SK-N-SH (cell line): ENCODE results near the gene F7. TPM values are rescaled to one million over a fixed set of nuclear protein-coding genes. Genes with fewer than 3 reads are reported as not detected.

ENCODE experiments used
- CTCF ChIA-PET: fragments of 300-600, 350-600 bp; formaldehyde crosslinking; extraction: SDS; loops from one replicate; lab custom pipeline; 2021; lab: Yijun Ruan, JAX
- POLR2A ChIA-PET: fragments of 350-600 bp; sonication (Branson Sonifier 250); formaldehyde crosslinking; extraction: SDS; loops from one replicate; lab custom pipeline; 2020; ENCODE audit warnings: antibody characterized with exemption, inconsistent platforms; lab: Yijun Ruan, JAX
- DNase-seq: peaks from one replicate; pipeline ENCODE4 v3.0.0; 2012
- H2AFZ ChIP-seq: fragments of 200-600 bp; sonication (generic); 2 replicates; pipeline ENCODE4 v1.8.1; 2016; ENCODE audit warnings: antibody characterized with exemption, mild to moderate bottlenecking, low read depth
- H3F3A ChIP-seq: fragments of 200-600 bp; sonication (generic); replicated peaks from 2 replicates; pipeline ENCODE3; 2016; ENCODE audit warnings: antibody characterized with exemption, mild to moderate bottlenecking; ENCODE audit not compliant: insufficient read depth
- H3K27ac ChIP-seq, 2 experiments: fragments of 200-500 bp in 1 of 2; fragments of 200-600 bp in 1 of 2; sonication (Bioruptor generic) in 1 of 2; sonication (generic), shearing (Covaris generic) in 1 of 2; 2 replicates each; pipeline versions ENCODE4 v1.5.1 to v1.6.1; 2014 to 2016; ENCODE audit warnings: low read depth in 2 of 2, inconsistent platforms in 1 of 2, low read length in 1 of 2, mild to moderate bottlenecking in 1 of 2, mixed read lengths in 1 of 2
- H3K27me3 ChIP-seq: fragments of 200-600 bp; sonication (generic), shearing (Covaris generic); 2 replicates; pipeline ENCODE4 v1.6.1; 2016; ENCODE audit warnings: mixed run types; ENCODE audit not compliant: insufficient read depth
- H3K36me3 ChIP-seq, 2 experiments: fragments of 200-500 bp in 1 of 2; fragments of 200-600 bp in 1 of 2; sonication (Bioruptor generic) in 1 of 2; sonication (generic) in 1 of 2; replicated peaks in 1 of 2; 2 replicates each; pipeline versions ENCODE3 to v1.5.1; 2014 to 2016; ENCODE audit warnings: low read length in 1 of 2, mild to moderate bottlenecking in 1 of 2; ENCODE audit not compliant: insufficient read depth in 2 of 2, control insufficient read depth in 1 of 2
- H3K4me1 ChIP-seq, 2 experiments: fragments of 200-500 bp in 1 of 2; fragments of 200-600 bp in 1 of 2; sonication (Bioruptor generic) in 1 of 2; sonication (generic), shearing (Covaris generic) in 1 of 2; 2 replicates each; pipeline versions ENCODE4 v1.5.1 to v1.6.1; 2014 to 2016; ENCODE audit warnings: low read depth in 1 of 2, low read length in 1 of 2, mixed run types in 1 of 2; ENCODE audit not compliant: insufficient read depth in 2 of 2, control insufficient read depth in 1 of 2
- H3K4me2 ChIP-seq: fragments of 200-600 bp; sonication (generic), shearing (Covaris generic); 2 replicates; pipeline ENCODE4 v1.6.1; 2017; ENCODE audit warnings: mixed run types
- H3K4me3 ChIP-seq, 2 experiments: fragments of 200-500 bp in 1 of 2; fragments of 200-600 bp in 1 of 2; sonication (Bioruptor generic) in 1 of 2; sonication (generic), shearing (Covaris generic) in 1 of 2; 2 replicates each; pipeline versions ENCODE4 v1.5.1 to v1.8.1; 2014 to 2016; ENCODE audit warnings: low read depth in 2 of 2, inconsistent platforms in 1 of 2, low read length in 1 of 2, mild to moderate bottlenecking in 1 of 2, mixed read lengths in 1 of 2, moderate library complexity in 1 of 2
- H3K79me2 ChIP-seq: fragments of 200-600 bp; sonication (generic); 2 replicates; pipeline ENCODE4 v1.8.1; 2017; ENCODE audit warnings: mild to moderate bottlenecking; ENCODE audit not compliant: insufficient read depth
- H3K9ac ChIP-seq: fragments of 200-600 bp; sonication (generic); 2 replicates; pipeline ENCODE4 v1.6.1; 2017; ENCODE audit warnings: mixed run types
- H3K9me2 ChIP-seq: fragments of 200-600 bp; sonication (generic); 2 replicates; pipeline ENCODE4 v1.6.1; 2017; ENCODE audit warnings: mixed run types
- H3K9me3 ChIP-seq: fragments of 200-600 bp; sonication (generic); 2 replicates; pipeline ENCODE4 v1.6.1; 2017; ENCODE audit warnings: mixed run types, mild to moderate bottlenecking, moderate library complexity
- H4K20me1 ChIP-seq: fragments of 200-600 bp; sonication (generic); 2 replicates; pipeline ENCODE4 v1.6.1; 2017; ENCODE audit warnings: mild to moderate bottlenecking, mixed run types; ENCODE audit not compliant: insufficient read depth
- GATA2 ChIP-seq: sonication (generic); formaldehyde crosslinking; IDR thresholded peaks from 2 replicates; pipeline ENCODE4 v1.5.0; 2020; ENCODE audit warnings: mild to moderate bottlenecking, missing genetic modification reagents
- JUND ChIP-seq: IDR thresholded peaks from 2 replicates; pipeline ENCODE4 v1.4.0; 2012
- NFIC ChIP-seq: IDR thresholded peaks from 2 replicates; pipeline ENCODE4 v1.4.0; 2012; ENCODE audit warnings: borderline replicate concordance
- RAD21 ChIP-seq: IDR thresholded peaks from 2 replicates; pipeline ENCODE4 v1.6.1; 2012; ENCODE audit warnings: mild to moderate bottlenecking, low read length
- RXRA ChIP-seq: IDR thresholded peaks from 2 replicates; pipeline ENCODE4 v1.4.0; 2012; ENCODE audit warnings: low read depth, mild to moderate bottlenecking, borderline replicate concordance
- SIN3A ChIP-seq: IDR thresholded peaks from 2 replicates; pipeline ENCODE4 v1.6.1; 2012; ENCODE audit warnings: low read depth, mild to moderate bottlenecking, low read length, moderate library complexity, borderline replicate concordance
- TCF12 ChIP-seq: IDR thresholded peaks from 2 replicates; pipeline ENCODE4 v1.4.0; 2012
- WGBS: methylation state at CpG from one replicate; pipeline ENCODE4 v1.1.6; 2017; ENCODE audit warnings: low lambda C conversion rate; 5-methylcytosine and 5-hydroxymethylcytosine counted together
- polyA plus RNA-seq, 3 experiments: library from polyadenylated mRNA; depleted of rRNA; stranded (reverse); fragments of >200 nt; gene quantifications; 2 replicates each; pipeline ENCODE4 v1.2.3, GENCODE V29; 2012
- TF ChIP-seq, protein P1 (sequence below): IDR thresholded peaks from 2 replicates; pipeline ENCODE4 v1.6.1; 2012; ENCODE audit warnings: mild to moderate bottlenecking, low read depth, low read length, moderate library complexity
- TF ChIP-seq, protein P2 (sequence below): IDR thresholded peaks from 2 replicates; pipeline ENCODE4 v1.4.0; 2012; ENCODE audit warnings: low read depth, borderline replicate concordance
- TF ChIP-seq, protein P3 (sequence below): IDR thresholded peaks from 2 replicates; pipeline ENCODE4; 2012

The F7 gene
- polyA plus RNA-seq, 1 of the 3 experiments (the other 2 are of a cell fraction) = not detected

DNA sequence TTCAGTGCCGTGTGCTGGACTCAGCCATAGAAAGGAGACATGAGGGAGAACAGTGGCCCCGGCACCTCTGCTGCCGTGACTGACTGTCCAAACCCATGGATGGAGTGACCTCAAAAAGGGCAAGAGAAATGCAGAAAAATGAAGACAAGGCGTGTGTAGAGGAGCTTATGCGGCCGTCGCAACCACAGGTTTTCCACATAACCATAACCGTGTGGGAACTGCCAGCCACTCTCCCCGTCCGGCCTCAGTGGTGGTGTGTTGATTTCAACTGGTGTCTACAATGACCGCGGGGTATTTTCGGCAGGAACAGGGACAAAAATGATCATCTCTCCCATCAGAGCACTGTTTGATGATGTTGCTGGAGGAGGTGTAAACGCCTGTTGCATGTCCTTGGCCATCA, 42.9 kb upstream of the F7 start (continued):
- TF ChIP-seq, protein P1, sequence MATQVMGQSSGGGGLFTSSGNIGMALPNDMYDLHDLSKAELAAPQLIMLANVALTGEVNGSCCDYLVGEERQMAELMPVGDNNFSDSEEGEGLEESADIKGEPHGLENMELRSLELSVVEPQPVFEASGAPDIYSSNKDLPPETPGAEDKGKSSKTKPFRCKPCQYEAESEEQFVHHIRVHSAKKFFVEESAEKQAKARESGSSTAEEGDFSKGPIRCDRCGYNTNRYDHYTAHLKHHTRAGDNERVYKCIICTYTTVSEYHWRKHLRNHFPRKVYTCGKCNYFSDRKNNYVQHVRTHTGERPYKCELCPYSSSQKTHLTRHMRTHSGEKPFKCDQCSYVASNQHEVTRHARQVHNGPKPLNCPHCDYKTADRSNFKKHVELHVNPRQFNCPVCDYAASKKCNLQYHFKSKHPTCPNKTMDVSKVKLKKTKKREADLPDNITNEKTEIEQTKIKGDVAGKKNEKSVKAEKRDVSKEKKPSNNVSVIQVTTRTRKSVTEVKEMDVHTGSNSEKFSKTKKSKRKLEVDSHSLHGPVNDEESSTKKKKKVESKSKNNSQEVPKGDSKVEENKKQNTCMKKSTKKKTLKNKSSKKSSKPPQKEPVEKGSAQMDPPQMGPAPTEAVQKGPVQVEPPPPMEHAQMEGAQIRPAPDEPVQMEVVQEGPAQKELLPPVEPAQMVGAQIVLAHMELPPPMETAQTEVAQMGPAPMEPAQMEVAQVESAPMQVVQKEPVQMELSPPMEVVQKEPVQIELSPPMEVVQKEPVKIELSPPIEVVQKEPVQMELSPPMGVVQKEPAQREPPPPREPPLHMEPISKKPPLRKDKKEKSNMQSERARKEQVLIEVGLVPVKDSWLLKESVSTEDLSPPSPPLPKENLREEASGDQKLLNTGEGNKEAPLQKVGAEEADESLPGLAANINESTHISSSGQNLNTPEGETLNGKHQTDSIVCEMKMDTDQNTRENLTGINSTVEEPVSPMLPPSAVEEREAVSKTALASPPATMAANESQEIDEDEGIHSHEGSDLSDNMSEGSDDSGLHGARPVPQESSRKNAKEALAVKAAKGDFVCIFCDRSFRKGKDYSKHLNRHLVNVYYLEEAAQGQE = no peak
- TF ChIP-seq TCF12 = no peak
- TF ChIP-seq NFIC = no peak
- no peak for TF ChIP-seq JUND

DNA sequence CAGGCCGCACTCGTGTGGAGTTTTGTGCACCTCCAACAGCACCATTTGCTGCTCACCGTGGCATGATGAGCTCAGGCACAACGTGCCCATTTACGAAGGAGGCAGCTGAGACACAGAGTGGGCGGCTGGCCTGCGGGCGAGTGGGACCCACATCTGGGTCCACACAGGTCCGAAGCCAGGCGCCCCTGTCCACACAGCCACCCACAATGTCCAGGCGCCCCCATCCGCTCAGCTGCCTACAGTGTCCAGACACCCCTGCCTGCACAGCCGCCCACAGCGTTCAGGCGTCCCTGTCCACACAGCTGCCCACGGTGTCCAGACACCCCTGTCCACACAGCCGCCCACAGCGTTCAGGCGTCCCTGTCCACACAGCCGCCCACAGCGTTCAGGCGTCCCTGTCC, 42.5 kb upstream of the F7 start:
- H3K9me3 ChIP-seq = no peaks in the 10 kb centered on the region
- no peaks in the 10 kb centered on the region for H3K36me3 ChIP-seq
- no peaks in the 10 kb centered on the region for H3F3A ChIP-seq
- no peaks in the 10 kb centered on the region for H3K27me3 ChIP-seq
- no peak overlapping the region for H3K9ac ChIP-seq
- no peak overlapping the region for H2AFZ ChIP-seq
- H3K4me1 ChIP-seq = no peaks in the 10 kb centered on the region
- H3K4me3 ChIP-seq = no peak overlapping the region
- CTCF ChIA-PET = interaction anchor here (2.0 kb wide), 1 partner anchor 34 kb away, joined by 9 read pairs; no protein-coding TSS in a partner anchor
- H3K79me2 ChIP-seq = no peaks in the 10 kb centered on the region
- POLR2A ChIA-PET = no interaction called here
- no peaks in the 10 kb centered on the region for H4K20me1 ChIP-seq
- TF ChIP-seq SIN3A = no peak
- TF ChIP-seq RAD21 = no peak
- TF ChIP-seq, protein P2, sequence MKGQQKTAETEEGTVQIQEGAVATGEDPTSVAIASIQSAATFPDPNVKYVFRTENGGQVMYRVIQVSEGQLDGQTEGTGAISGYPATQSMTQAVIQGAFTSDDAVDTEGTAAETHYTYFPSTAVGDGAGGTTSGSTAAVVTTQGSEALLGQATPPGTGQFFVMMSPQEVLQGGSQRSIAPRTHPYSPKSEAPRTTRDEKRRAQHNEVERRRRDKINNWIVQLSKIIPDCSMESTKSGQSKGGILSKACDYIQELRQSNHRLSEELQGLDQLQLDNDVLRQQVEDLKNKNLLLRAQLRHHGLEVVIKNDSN = no peak
- no peak for TF ChIP-seq GATA2 (CRISPR knock-in tag)
- no peak overlapping the region for H3K27ac ChIP-seq
- WGBS = 74% methylated on average over 7 of the region's 22 CpGs
- no peaks in the 10 kb centered on the region for H3K9me2 ChIP-seq
- no peak for DNase-seq
- no peak overlapping the region for H3K4me2 ChIP-seq

DNA sequence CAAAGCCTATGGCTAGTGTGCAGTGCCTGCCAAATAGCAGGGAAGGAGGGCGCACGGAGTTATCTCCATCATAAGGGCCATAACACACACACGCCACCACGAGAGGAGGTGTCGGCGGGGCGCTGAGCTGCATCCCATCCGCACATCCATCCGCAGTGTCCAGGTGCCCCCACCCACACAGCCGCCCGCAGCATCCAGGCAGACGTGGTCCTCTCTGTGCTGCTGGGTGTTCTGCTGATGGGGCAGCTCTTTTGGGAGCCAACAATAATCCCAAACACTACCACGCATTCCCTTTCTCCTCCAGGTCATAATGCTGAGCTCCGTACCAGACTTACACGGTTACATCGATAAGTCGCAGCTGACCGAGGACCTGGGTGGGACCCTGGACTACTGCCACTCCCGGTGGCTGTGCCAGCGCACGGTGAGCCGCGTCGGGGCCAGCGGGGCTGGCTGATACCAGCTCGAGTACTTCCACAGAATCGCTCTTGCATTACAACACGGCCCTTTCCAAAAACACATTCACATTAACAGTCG, 41.5 kb upstream of the F7 start:
- ChIA-PET CTCF (interaction anchor here (1.1 kb wide), 1 partner anchor 38 kb away, joined by 3 read pairs; no protein-coding TSS in a partner anchor), POLR2A (interaction anchor here (0.7 kb wide), 1 partner anchor 10 kb away, joined by 3 read pairs; no protein-coding TSS in a partner anchor)
- no peak for DNase-seq
- H3K36me3 ChIP-seq = no peaks in the 10 kb centered on the region
- 76% methylated on average over 16 of the region's 29 CpGs for WGBS
- no peaks in the 10 kb centered on the region for H4K20me1 ChIP-seq
- H3F3A ChIP-seq = no peaks in the 10 kb centered on the region
- H2AFZ ChIP-seq = no peak overlapping the region
- no peak overlapping the region for H3K4me3 ChIP-seq
- H3K27ac ChIP-seq = no peak overlapping the region
- H3K79me2 ChIP-seq = no peaks in the 10 kb centered on the region
- H3K9me2 ChIP-seq = no peaks in the 10 kb centered on the region
- H3K4me1 ChIP-seq = no peaks in the 10 kb centered on the region
- no peak overlapping the region for H3K9ac ChIP-seq
- H3K27me3 ChIP-seq = no peaks in the 10 kb centered on the region
- H3K9me3 ChIP-seq = no peaks in the 10 kb centered on the region
- no peak overlapping the region for H3K4me2 ChIP-seq
- no peak for TF ChIP-seq RXRA
- TF ChIP-seq, protein P3, sequence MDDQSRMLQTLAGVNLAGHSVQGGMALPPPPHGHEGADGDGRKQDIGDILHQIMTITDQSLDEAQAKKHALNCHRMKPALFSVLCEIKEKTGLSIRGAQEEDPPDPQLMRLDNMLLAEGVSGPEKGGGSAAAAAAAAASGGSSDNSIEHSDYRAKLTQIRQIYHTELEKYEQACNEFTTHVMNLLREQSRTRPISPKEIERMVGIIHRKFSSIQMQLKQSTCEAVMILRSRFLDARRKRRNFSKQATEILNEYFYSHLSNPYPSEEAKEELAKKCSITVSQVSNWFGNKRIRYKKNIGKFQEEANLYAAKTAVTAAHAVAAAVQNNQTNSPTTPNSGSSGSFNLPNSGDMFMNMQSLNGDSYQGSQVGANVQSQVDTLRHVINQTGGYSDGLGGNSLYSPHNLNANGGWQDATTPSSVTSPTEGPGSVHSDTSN = no peak
